HG03442 (cell line): ENCODE results near the gene SAFB.
"Not testable (repeated sequence)": the region's sequence is repeated elsewhere in the genome, so short reads cannot be mapped to it uniquely, and the experiment has no call there.

Experiments
- ATAC-seq: cut with Tn5 transposase; IDR thresholded peaks from one replicate; pipeline ENCODE4 v1.9.1; 2021; ENCODE audit warnings: mild to moderate bottlenecking, moderate library complexity; ENCODE audit not compliant: unreplicated experiment

The SAFB gene

DNA sequence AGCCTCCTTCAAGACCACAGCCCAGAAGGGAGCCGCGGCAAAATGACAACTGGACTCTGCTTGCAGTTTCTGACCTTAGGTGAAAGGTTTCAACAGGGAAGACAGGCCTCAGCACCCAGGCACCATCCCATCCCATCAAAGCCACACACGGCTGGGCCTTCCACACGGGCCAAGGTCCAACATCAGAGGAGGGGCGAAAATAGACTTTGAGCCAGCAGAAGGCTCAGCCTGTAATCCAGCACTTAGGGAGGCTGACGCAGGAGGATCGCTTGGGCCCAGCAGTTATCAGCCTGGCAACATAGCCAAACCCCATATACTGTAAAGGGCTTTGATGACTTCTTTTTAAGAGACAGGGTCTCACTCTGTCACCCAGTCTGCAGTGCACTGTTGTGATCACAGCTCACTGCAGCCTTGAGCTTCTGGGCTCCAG lies 28.3 kb upstream of the SAFB start:
- no peak for ATAC-seq

DNA sequence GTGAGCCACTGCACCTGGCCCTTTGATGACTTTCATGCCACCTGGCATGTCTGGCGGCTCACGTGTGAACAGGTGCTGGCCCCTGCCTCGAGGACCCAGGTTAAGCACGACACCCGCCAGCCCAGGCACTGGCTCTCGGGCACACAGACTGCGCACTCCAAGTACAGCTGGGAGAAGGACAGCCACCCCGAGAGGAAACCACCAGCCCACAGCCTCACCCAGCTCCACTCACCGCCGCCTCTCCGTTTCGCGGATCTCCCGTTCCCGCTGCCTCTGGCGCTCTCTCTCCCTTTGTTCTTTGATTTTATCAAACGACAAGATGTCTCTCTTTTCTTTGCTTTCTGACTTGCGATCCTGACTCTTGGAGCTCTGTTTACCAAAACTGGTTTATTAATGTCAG lies 27.8 kb upstream of the SAFB start:
- ATAC-seq = no peak

GRCh38 chr19:5595745-5596144 lies 27.1 kb upstream of the SAFB start:
- ATAC-seq = no peak

DNA sequence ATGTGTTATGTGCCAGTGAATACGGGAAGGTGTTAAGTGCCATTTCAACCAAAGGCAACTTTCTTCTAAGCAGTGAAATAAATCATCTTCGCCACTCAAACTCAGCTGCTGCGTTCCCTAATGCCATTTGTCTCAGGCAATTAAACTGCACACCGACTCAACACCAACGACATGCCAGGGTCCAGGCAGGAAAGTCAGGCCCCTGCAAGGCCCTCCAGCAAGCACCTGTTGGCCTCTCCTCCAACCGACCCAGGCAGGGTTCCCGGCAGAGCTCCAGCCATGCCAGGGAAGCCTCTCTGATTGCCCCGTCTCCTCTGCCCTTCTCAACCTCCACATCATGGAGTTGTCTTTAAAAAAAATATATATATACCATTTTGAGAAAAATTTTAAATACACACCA lies 22.1 kb upstream of the SAFB start:
- no peak for ATAC-seq

DNA sequence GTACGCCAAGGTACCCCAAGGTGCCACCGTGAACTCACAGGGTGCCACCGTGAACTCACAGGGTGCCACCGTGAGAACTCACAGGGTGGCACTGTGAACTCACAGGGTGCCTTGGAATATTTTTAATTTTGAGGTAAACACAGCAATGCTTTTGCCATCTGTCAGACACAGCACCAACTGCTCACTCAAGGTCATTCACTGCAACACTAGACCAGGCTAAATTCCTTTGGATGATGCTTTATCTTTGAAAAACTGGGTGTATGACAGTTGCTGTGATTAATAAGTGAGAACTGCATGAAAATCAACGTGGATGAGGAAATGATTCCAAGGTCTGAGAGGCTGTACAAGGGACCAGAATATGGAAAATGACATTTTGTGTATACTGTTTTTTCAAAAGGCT lies 19.3 kb upstream of the SAFB start:
- ATAC-seq = no peak

DNA sequence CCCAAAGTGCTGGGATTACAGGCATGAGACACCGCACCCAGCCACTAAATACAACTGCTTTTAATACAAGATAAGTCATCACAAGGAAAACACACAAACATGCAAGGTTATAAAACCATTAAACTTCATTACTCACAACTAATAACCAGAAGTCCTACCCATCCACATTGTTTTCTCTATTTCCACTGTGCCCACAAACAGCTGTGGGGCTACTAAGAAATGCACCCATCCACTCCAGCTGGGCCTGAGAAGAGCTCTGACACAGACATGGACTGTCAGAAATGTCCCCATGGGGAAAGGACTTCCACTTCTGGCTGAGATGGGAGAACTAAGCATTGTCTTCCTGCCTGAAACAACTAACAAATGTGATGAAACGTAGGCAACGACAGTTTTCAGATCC lies 17.5 kb upstream of the SAFB start:
- no peak for ATAC-seq

GRCh38 chr19:5607318-5608275 lies 15.3 kb upstream of the SAFB start:
- no peak for ATAC-seq

- no peak for ATAC-seq
Observed at GRCh38 chr19:5608291-5608690, 14.6 kb upstream of the SAFB start.

- not testable (repeated sequence) for ATAC-seq
Observed at GRCh38 chr19:5608766-5609165, 14.1 kb upstream of the SAFB start.

GRCh38 chr19:5609881-5610448 lies 12.9 kb upstream of the SAFB start:
- no peak for ATAC-seq

DNA sequence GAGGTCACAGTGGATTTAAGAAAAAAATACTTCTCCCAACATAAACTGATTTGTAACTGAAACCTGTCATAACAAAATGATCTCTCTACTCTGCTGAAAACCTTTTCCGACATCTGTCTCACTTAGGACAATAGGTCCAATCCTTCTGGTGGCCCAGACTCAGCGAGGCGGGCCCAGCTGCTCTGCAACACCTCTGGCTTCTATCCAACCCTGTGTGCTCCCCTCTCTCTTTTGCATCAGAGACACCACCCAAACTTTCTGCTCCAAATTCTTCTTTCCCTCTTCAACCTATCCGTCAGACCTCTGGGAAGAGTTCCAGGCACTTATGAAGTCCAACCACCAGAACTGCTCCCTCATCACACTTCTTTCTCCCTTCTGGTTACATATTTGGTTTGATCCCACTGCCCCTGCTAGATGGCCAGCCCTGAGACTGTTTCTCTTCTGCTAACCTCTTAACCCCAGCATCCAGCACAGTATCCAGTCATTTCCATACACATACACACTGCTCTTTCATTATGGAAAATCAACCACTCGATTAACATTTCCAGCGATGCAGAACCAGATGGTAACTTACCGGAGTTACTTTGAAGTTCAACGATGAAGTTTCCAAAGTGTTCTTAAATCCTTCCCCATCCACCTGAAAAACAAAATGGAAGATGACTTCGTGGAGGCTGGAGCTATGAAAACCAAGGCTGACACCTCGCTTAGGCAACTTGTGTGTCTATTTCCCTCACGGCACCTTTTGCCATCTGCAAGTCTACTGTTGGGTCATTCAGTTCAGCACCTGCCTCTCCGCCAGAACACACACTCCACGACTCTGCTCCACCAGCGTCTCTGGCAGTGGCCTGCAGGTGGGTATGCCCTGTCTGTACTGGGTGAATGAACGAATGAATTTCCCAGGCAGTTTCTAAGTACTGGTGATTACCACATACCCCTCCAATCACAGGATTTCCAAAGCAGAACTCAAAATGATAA lies 9.7 kb upstream of the SAFB start:
- ATAC-seq = no peak

GRCh38 chr19:5615756-5616327 lies 7.0 kb upstream of the SAFB start:
- no peak for ATAC-seq

DNA sequence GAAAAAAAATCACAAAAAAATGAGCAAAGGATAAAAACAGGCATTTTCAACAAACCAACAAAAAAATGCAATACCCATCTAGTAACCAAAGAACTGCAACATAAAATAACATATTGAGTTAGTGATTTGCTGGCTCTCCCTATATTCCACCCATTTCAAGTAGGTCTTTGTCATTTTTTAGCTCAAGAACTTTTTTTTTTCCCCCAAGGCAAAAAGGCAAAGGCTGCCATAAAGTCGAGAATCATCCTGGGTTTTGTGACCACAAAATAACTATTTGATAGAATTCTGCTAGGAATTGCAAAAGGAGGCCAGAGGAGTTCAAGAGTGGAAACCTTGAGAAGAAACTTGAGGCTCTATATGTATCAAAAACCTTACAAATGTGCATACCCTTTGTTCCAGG lies 5.8 kb upstream of the SAFB start:
- ATAC-seq = no peak

GRCh38 chr19:5618591-5618990 lies 4.3 kb upstream of the SAFB start:
- ATAC-seq = no peak

DNA sequence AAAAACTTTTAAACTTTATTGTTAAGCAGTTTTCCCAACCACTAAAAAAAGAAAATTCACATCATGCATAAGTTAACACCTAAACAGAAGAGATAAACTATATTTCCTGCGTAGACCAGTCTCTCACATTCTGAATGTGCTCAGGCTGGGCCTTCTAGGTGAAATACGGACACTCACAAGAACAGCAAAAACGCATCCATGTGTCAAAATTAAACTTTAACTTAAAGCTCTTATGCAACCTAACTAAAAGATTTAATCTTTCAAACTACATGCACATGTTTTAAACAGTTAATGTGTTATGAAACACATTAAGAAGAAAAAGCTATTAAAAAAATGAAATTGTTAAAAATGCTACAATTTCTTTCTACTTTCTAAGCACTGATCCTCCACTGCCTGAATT lies 2.9 kb upstream of the SAFB start:
- ATAC-seq = no peak

- no peak for ATAC-seq
Observed at GRCh38 chr19:5621311-5621944, 1.5 kb upstream of the SAFB start.

GRCh38 chr19:5621945-5622464 lies 878 bp upstream of the SAFB start:
- no peak for ATAC-seq

DNA sequence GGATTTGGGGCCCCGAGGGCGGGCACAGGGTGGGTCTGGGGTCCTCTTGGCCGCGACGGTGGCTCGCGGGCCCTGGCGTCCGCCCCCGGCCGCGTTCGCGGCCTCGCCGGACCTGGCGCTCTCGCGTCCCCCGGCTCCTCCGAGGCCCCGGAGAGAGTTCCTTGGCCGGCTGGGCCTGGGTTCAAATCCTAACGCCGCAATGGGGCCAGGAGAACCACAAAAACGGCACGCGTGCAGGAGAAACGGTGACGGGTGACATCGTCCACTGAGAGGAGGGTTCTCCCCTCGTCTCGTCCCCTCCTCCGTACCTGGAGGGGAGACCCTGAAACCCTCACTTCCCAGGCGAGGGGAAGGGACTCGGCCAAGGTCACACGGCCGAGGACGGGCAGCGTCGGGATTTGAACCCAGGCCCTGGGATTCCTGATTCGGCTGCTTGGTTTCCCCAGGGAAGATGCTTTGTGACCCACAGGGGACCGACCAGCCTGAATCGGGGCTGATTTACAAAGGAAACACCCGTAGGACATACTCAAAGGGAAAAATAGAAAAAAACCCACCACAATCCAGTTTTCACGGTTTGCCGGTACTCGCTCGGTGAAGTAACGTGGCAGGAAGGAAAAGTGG lies 624 bp downstream of the SAFB start:
- no peak for ATAC-seq

- no peak for ATAC-seq
Observed at GRCh38 chr19:5624018-5624663, 1.3 kb downstream of the SAFB start.
